Suprapubic skin (tissue), 4 donors: ENCODE measurements around the gene HIVEP2. TPM values are rescaled to one million over a fixed set of nuclear protein-coding genes. Genes with fewer than 3 reads are reported as not detected.

Experiments
- DNase-seq, 2 donors: peaks; one replicate each; pipeline ENCODE4 v3.0.0-alpha.2; 2019; ENCODE audit warnings: low spot score in 2 of 2
- H3K27ac ChIP-seq: fragments of 200-600 bp; sonication (generic); one replicate; pipeline ENCODE4 v1.5.1; 2019
- H3K27me3 ChIP-seq: fragments of 200-600 bp; sonication (generic); one replicate; pipeline ENCODE4 v1.5.1; 2019
- H3K36me3 ChIP-seq: fragments of 200-600 bp; sonication (generic); one replicate; pipeline ENCODE4 v1.5.1; 2019
- H3K4me1 ChIP-seq: fragments of 200-600 bp; sonication (generic); one replicate; pipeline ENCODE4 v1.5.1; 2019
- H3K4me3 ChIP-seq: fragments of 200-600 bp; sonication (generic); one replicate; pipeline ENCODE4 v1.5.1; 2019; ENCODE audit warnings: mild to moderate bottlenecking
- H3K9me3 ChIP-seq: fragments of 200-600 bp; sonication (generic); one replicate; pipeline ENCODE4 v1.5.1; 2019
- EP300 ChIP-seq: sonication (generic); formaldehyde crosslinking; IDR thresholded peaks from one replicate; pipeline ENCODE4 v1.6.1; 2017; ENCODE audit warnings: antibody characterized with exemption
- POLR2A ChIP-seq, 2 donors: fragments of 450-650 bp; IDR thresholded peaks; one replicate each; pipeline ENCODE4 v1.6.1; 2017; ENCODE audit warnings: antibody characterized with exemption in 2 of 2, mild to moderate bottlenecking in 2 of 2, moderate library complexity in 2 of 2
- POLR2AphosphoS5 ChIP-seq, 3 donors: sonication (generic); formaldehyde crosslinking; IDR thresholded peaks; one replicate each; pipeline ENCODE4 v1.6.1; 2017; ENCODE audit warnings: antibody characterized with exemption in 3 of 3
- WGBS: methylation state at CpG from one replicate; pipeline ENCODE4 v1.1.5; 2018; 5-methylcytosine and 5-hydroxymethylcytosine counted together
- total RNA-seq, 4 donors: library from RNA; depleted of rRNA; stranded (reverse); fragments of >200 nt; gene quantifications; one replicate each; pipeline ENCODE4 v1.1.0, GENCODE V29; 2016
- TF ChIP-seq, protein P1 (sequence below), 2 donors: fragments of 200-600 bp in 1 of 2; fragments of 450-650 bp in 1 of 2; sonication (generic) in 1 of 2; IDR thresholded peaks; one replicate each; pipeline ENCODE4 v1.5.1; 2016 to 2019; ENCODE audit warnings: antibody characterized with exemption in 2 of 2, mild to moderate bottlenecking in 1 of 2, moderate library complexity in 1 of 2

The HIVEP2 gene
- total RNA-seq, 4 donors from 2014 or later: 23.6 to 31.3 (median 25.6) TPM

GRCh38 chr6:142842418-142843261 lies 102.3 kb downstream of the HIVEP2 start:
- TF ChIP-seq POLR2AphosphoS5 (IDR thresholded peaks at IDR 0.05) (no peak), EP300 (no peak), POLR2A (IDR thresholded peaks at IDR 0.05) (no peak)
- TF ChIP-seq, protein P1, sequence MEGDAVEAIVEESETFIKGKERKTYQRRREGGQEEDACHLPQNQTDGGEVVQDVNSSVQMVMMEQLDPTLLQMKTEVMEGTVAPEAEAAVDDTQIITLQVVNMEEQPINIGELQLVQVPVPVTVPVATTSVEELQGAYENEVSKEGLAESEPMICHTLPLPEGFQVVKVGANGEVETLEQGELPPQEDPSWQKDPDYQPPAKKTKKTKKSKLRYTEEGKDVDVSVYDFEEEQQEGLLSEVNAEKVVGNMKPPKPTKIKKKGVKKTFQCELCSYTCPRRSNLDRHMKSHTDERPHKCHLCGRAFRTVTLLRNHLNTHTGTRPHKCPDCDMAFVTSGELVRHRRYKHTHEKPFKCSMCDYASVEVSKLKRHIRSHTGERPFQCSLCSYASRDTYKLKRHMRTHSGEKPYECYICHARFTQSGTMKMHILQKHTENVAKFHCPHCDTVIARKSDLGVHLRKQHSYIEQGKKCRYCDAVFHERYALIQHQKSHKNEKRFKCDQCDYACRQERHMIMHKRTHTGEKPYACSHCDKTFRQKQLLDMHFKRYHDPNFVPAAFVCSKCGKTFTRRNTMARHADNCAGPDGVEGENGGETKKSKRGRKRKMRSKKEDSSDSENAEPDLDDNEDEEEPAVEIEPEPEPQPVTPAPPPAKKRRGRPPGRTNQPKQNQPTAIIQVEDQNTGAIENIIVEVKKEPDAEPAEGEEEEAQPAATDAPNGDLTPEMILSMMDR (IDR thresholded peaks at IDR 0.05): no peak
- WGBS: 50% methylated on average over 11 of the region's 11 CpGs
- DNase-seq: no peak
- Histone ChIP-seq H3K27ac (peak overlapping the region; percentile 60), H3K27me3 (no peaks in the 10 kb centered on the region), H3K9me3 (no peaks in the 10 kb centered on the region), H3K36me3 (no peaks in the 10 kb centered on the region), H3K4me1 (peaks cover 55% of the 10 kb centered on the region), H3K4me3 (peak overlapping the region; percentile 23)

DNA sequence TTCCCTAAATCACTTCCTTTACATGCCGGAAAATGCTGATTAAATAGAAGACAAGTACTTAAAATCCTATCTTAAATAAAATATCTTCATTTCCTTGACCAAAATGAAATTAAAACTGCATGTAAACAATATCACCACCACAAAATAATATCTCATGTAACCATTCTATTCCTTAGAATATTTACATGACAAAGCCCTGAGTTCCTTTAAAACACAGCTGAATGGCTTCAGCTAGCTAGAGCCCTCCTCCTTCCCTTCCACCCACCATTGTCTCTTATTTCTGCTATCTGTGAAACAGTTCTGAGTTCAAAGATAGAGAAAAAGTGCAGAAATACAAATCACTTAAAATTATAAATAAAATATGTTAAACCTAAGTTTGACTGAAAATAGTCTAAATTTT lies 103.1 kb downstream of the HIVEP2 start:
- Histone ChIP-seq H3K9me3 (no peaks in the 10 kb centered on the region), H3K27me3 (no peaks in the 10 kb centered on the region), H3K4me1 (peaks cover 48% of the 10 kb centered on the region), H3K27ac (no peak overlapping the region), H3K4me3 (no peak overlapping the region), H3K36me3 (no peaks in the 10 kb centered on the region)
- TF ChIP-seq POLR2AphosphoS5 (IDR thresholded peaks at IDR 0.05) (no peak), EP300 (no peak), POLR2A (IDR thresholded peaks at IDR 0.05) (no peak)
- TF ChIP-seq, protein P1 (IDR thresholded peaks at IDR 0.05): no peak
- no peak for DNase-seq
- 86% methylated on average over 1 of the region's 1 CpG for WGBS

DNA sequence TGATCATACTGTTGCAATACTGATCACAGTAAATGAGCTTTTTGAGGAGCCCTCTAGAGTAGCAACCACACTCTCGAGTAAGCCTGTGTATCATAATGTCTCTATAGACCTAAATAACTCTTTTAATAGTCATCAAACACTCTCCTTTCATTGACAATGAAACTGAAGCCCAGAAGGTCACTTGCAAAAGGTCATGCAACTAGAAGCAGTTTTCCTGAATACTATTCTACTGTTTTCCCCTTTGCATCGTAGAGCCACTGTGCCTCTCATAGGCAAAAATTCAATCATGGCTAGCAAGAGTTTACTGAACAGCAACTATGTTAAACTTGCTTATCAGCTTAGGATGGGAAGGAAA lies 105.3 kb downstream of the HIVEP2 start:
- TF ChIP-seq POLR2AphosphoS5 (IDR thresholded peaks at IDR 0.05) (no peak), POLR2A (IDR thresholded peaks at IDR 0.05) (no peak), EP300 (no peak)
- Histone ChIP-seq H3K27ac (no peak overlapping the region), H3K36me3 (no peaks in the 10 kb centered on the region), H3K9me3 (no peaks in the 10 kb centered on the region), H3K4me3 (no peak overlapping the region), H3K27me3 (no peaks in the 10 kb centered on the region), H3K4me1 (peaks cover 29% of the 10 kb centered on the region)
- WGBS: 83% methylated on average over 2 of the region's 2 CpGs
- DNase-seq: no peak

DNA sequence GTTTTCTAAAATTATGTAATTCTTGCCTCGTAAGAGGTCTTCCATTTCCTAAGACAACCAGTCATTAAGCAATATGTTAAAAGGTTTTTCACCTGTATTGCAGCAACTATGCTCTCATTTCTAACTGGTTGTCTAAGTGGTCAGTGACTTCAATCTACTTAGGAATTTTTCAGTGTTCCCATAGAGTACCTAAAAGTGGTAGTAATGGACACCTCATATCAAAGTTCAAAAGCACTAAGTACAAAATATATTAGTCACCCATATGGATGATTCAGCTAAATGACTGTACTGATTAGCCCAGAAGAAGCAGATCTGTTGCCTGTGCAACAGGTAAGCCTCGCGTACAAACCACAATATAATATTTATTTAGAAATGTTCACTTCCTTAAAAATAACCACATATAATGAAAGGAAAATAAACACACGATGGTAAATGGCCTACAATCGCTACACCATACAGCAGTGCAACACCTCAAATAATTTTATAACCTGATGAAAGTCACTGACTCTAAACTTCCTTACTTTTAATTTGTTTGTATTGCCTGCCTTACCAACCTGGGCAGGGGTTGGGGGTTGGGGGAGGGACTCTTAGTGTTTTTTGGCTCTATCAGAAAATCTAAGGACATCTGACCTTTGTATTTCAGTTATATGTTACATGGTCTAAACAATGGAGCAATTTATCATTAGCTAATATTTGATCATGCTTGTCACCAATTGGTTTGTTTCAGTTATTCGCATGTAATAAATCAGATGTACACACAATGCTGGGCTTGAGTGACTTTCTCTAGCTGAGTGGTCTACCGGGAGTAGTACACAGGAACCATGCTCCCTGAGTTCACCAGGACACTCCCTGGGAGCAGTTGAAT lies 105.9 kb downstream of the HIVEP2 start:
- Histone ChIP-seq H3K4me3 (no peak overlapping the region), H3K27ac (no peak overlapping the region), H3K9me3 (no peaks in the 10 kb centered on the region), H3K36me3 (no peaks in the 10 kb centered on the region), H3K4me1 (peaks cover 23% of the 10 kb centered on the region), H3K27me3 (no peaks in the 10 kb centered on the region)
- TF ChIP-seq POLR2AphosphoS5 (IDR thresholded peaks at IDR 0.05) (no peak), EP300 (no peak), POLR2A (IDR thresholded peaks at IDR 0.05) (no peak)
- TF ChIP-seq, protein P1 (IDR thresholded peaks at IDR 0.05): no peak
- no peak for DNase-seq
- WGBS: 76% methylated on average over 7 of the region's 7 CpGs

GRCh38 chr6:142835787-142836535 lies 109.0 kb downstream of the HIVEP2 start:
- Histone ChIP-seq H3K36me3 (no peaks in the 10 kb centered on the region), H3K4me1 (peaks cover 3% of the 10 kb centered on the region), H3K27ac (no peak overlapping the region), H3K27me3 (no peaks in the 10 kb centered on the region), H3K4me3 (no peak overlapping the region), H3K9me3 (no peaks in the 10 kb centered on the region)
- DNase-seq: no peak
- WGBS: 84% methylated on average over 3 of the region's 3 CpGs
- TF ChIP-seq POLR2AphosphoS5 (IDR thresholded peaks at IDR 0.05) (no peak), POLR2A (IDR thresholded peaks at IDR 0.05) (no peak)
- TF ChIP-seq, protein P1 (IDR thresholded peaks at IDR 0.05): no peak
